Choroid plexus epithelial cell (primary cell): ENCODE measurements around the gene TASP1.

Source experiments
- DNase-seq: peaks from one replicate; pipeline ENCODE4 v3.0.0-alpha.2; 2010; ENCODE audit warnings: low read depth
- H3K4me3 ChIP-seq: 2 replicates; pipeline ENCODE4 v1.5.1; 2011; ENCODE audit warnings: low read depth, mild to moderate bottlenecking, control low read depth, low read length, moderate library complexity
- CTCF ChIP-seq: conservative IDR thresholded peaks from 2 replicates; pipeline ENCODE4 v1.5.1; 2011; ENCODE audit warnings: low read depth, mild to moderate bottlenecking, control low read depth, inconsistent platforms, low read length, moderate library complexity

TASP1 gene

GRCh38 chr20:13443690-13444089 lies 195.0 kb downstream of the TASP1 start:
- no peak for TF ChIP-seq CTCF
- H3K4me3 ChIP-seq, result no peak overlapping the region
- no peak for DNase-seq

GRCh38 chr20:13442986-13443385 lies 195.7 kb downstream of the TASP1 start:
- H3K4me3 ChIP-seq, result no peak overlapping the region
- no peak for TF ChIP-seq CTCF
- no peak for DNase-seq

GRCh38 chr20:13441388-13441787 lies 197.3 kb downstream of the TASP1 start:
- DNase-seq, result no peak
- H3K4me3 ChIP-seq, result no peak overlapping the region
- TF ChIP-seq CTCF, result no peak

- no peak overlapping the region for H3K4me3 ChIP-seq
- TF ChIP-seq CTCF, result no peak
- no peak for DNase-seq
These were observed 202.2 kb downstream of the TASP1 start for GRCh38 chr20:13436530-13436929.

GRCh38 chr20:13432126-13432525 lies 206.6 kb downstream of the TASP1 start:
- TF ChIP-seq CTCF, result no peak
- no peak overlapping the region for H3K4me3 ChIP-seq
- DNase-seq, result no peak

- no peak overlapping the region for H3K4me3 ChIP-seq
- no peak for TF ChIP-seq CTCF
- DNase-seq, result peak; percentile 31
These were observed 208.3 kb downstream of the TASP1 start for GRCh38 chr20:13430346-13431002.

GRCh38 chr20:13428684-13429083 lies 210.0 kb downstream of the TASP1 start:
- TF ChIP-seq CTCF, result no peak
- H3K4me3 ChIP-seq, result no peak overlapping the region
- DNase-seq, result no peak
